Prostate gland (tissue), 2 donors: ENCODE data around the gene KIF18B. TPM values are rescaled to one million over a fixed set of nuclear protein-coding genes. Genes with fewer than 3 reads are reported as not detected.

Experiments
- DNase-seq: peaks from one replicate; pipeline ENCODE4 v3.0.0-alpha.2; 2019; ENCODE audit warnings: low spot score
- H3K27ac ChIP-seq, 2 donors: fragments of 200-600 bp; sonication (generic); 2 replicates each; pipeline ENCODE4 v1.5.1; 2017 to 2019
- H3K27me3 ChIP-seq: fragments of 200-600 bp; sonication (generic); replicated peaks from 2 replicates; pipeline ENCODE4 v1.5.1; 2019; ENCODE audit not compliant: insufficient read depth
- H3K36me3 ChIP-seq, 2 donors: fragments of 200-600 bp; sonication (generic); 1 replicate in 1 of 2; 2 replicates in 1 of 2; pipeline versions ENCODE4 v1.5.1 to v1.8.1; 2017 to 2019
- H3K4me1 ChIP-seq: fragments of 200-600 bp; sonication (generic); replicated peaks from 2 replicates; pipeline ENCODE4 v1.5.1; 2019
- H3K4me3 ChIP-seq, 2 donors: fragments of 200-600 bp; sonication (generic); 2 replicates each; pipeline ENCODE4 v1.5.1; 2017 to 2019
- H3K9me3 ChIP-seq: fragments of 200-600 bp; sonication (generic); 2 replicates; pipeline ENCODE4 v1.5.1; 2017
- CTCF ChIP-seq, 4 experiments: fragments of 200-600 bp in 2 of 4; fragments of 450-650 bp in 2 of 4; sonication (generic) in 2 of 4; IDR thresholded peaks; 1 replicate in 3 of 4; 2 replicates in 1 of 4; pipeline ENCODE4 v1.5.1; 2016 to 2019; ENCODE audit warnings: antibody characterized with exemption in 4 of 4, mild to moderate bottlenecking in 2 of 4, moderate library complexity in 2 of 4
- POLR2A ChIP-seq: fragments of 450-650 bp; IDR thresholded peaks from one replicate; pipeline ENCODE4 v1.6.1; 2016; ENCODE audit warnings: antibody characterized with exemption, mild to moderate bottlenecking
- POLR2AphosphoS5 ChIP-seq: sonication (generic); formaldehyde crosslinking; IDR thresholded peaks from one replicate; pipeline ENCODE4 v1.6.1; 2017; ENCODE audit warnings: antibody characterized with exemption
- WGBS: methylation state at CpG from one replicate; pipeline ENCODE4 v1.1.5; 2018; 5-methylcytosine and 5-hydroxymethylcytosine counted together
- intact Hi-C: fragments of 100-400 bp; cut with DNase I; formaldehyde crosslinking; loops from one replicate; pipeline ENCODE4 v1.14.2; 2022
- total RNA-seq, 2 donors: library from RNA; depleted of rRNA; stranded (reverse); fragments of >200 nt; gene quantifications; one replicate each; pipeline ENCODE4 v1.1.0, GENCODE V29; 2016

Gene KIF18B
- total RNA-seq, 2 donors from 2014 or later = 1.8 to 2.5 TPM

- intact Hi-C loops = loop anchor here (10.0 kb wide), 1 partner anchor 289 kb away; no protein-coding TSS in a partner anchor
- Histone ChIP-seq H3K36me3 (no peaks in the 10 kb centered on the region), H3K27ac (no peak overlapping the region), H3K4me3 (no peak overlapping the region), H3K27me3 (no peaks in the 10 kb centered on the region), H3K4me1 (no peaks in the 10 kb centered on the region), H3K9me3 (no peaks in the 10 kb centered on the region)
- no peak for TF ChIP-seq POLR2AphosphoS5
- no peak for DNase-seq
- 88% methylated on average over 10 of the region's 10 CpGs for WGBS
Observed at GRCh38 chr17:44906010-44906646, 41.4 kb downstream of the KIF18B start.

- no peaks in the 10 kb centered on the region for H3K9me3 ChIP-seq
- 89% methylated on average over 9 of the region's 9 CpGs for WGBS
- no peak overlapping the region for H3K4me3 ChIP-seq
- no peak for DNase-seq
- H3K27me3 ChIP-seq = no peaks in the 10 kb centered on the region
- no peak for TF ChIP-seq POLR2A
- no peak for TF ChIP-seq POLR2AphosphoS5
- TF ChIP-seq CTCF (IDR thresholded peaks at IDR 0.05) = no peak
- no peak overlapping the region for H3K27ac ChIP-seq
- intact Hi-C loops = loop anchor here (10.0 kb wide), 1 partner anchor 289 kb away; no protein-coding TSS in a partner anchor
- H3K4me1 ChIP-seq = no peaks in the 10 kb centered on the region
- H3K36me3 ChIP-seq = no peaks in the 10 kb centered on the region
Observed at GRCh38 chr17:44905006-44906000, 42.3 kb downstream of the KIF18B start.

GRCh38 chr17:44904001-44904984 lies 43.3 kb downstream of the KIF18B start:
- H3K9me3 ChIP-seq = no peaks in the 10 kb centered on the region
- no peak overlapping the region for H3K4me3 ChIP-seq
- no peak for TF ChIP-seq POLR2AphosphoS5
- H3K36me3 ChIP-seq = no peaks in the 10 kb centered on the region
- H3K27me3 ChIP-seq = no peaks in the 10 kb centered on the region
- H3K27ac ChIP-seq = no peak overlapping the region
- 96% methylated on average over 30 of the region's 35 CpGs for WGBS
- no peaks in the 10 kb centered on the region for H3K4me1 ChIP-seq
- no peak for DNase-seq
- intact Hi-C loops = loop anchor here (10.0 kb wide), 1 partner anchor 291 kb away; no protein-coding TSS in a partner anchor

- no peaks in the 10 kb centered on the region for H3K36me3 ChIP-seq
- H3K9me3 ChIP-seq = no peaks in the 10 kb centered on the region
- H3K27ac ChIP-seq = no peak overlapping the region
- H3K27me3 ChIP-seq = no peaks in the 10 kb centered on the region
- intact Hi-C loops = loop anchor here (10.0 kb wide), 1 partner anchor 292 kb away; no protein-coding TSS in a partner anchor
- no peak overlapping the region for H3K4me3 ChIP-seq
- TF ChIP-seq CTCF (IDR thresholded peaks at IDR 0.05) = no peak
- no peak for TF ChIP-seq POLR2AphosphoS5
- TF ChIP-seq POLR2A = no peak
- WGBS = 70% methylated on average over 8 of the region's 8 CpGs
- DNase-seq = no peak
- peaks cover 3% of the 10 kb centered on the region for H3K4me1 ChIP-seq
Observed at GRCh38 chr17:44903012-44903685, 44.4 kb downstream of the KIF18B start.

- peaks cover 5% of the 10 kb centered on the region for H3K4me1 ChIP-seq
- H3K27ac ChIP-seq = no peak overlapping the region
- TF ChIP-seq POLR2AphosphoS5 (no peak), CTCF (IDR thresholded peaks at IDR 0.05) (no peak), POLR2A (no peak)
- H3K9me3 ChIP-seq = no peaks in the 10 kb centered on the region
- no peak for DNase-seq
- WGBS = 94% methylated on average over 17 of the region's 17 CpGs
- intact Hi-C loops = loop anchor here (10.0 kb wide), 1 partner anchor 293 kb away; no protein-coding TSS in a partner anchor
- H3K36me3 ChIP-seq = no peaks in the 10 kb centered on the region
- no peaks in the 10 kb centered on the region for H3K27me3 ChIP-seq
- H3K4me3 ChIP-seq = no peak overlapping the region
Observed at GRCh38 chr17:44902135-44902760, 45.3 kb downstream of the KIF18B start.
